Effector memory CD4-positive, alpha-beta T cell (primary cell): ENCODE results near the gene RHOT1.

Experiments
- DNase-seq, 3 donors: peaks; one replicate each; pipeline ENCODE4 v3.0.0-alpha.2; 2020
- H3K27ac ChIP-seq: 2 replicates; pipeline ENCODE4 v1.7.0; 2013; ENCODE audit warnings: mild to moderate bottlenecking, low read length, moderate library complexity; ENCODE audit not compliant: insufficient read depth, poor library complexity, severe bottlenecking
- H3K27me3 ChIP-seq: replicated peaks from 2 replicates; pipeline ENCODE4 v1.7.0; 2013; ENCODE audit warnings: mild to moderate bottlenecking, low read length; ENCODE audit not compliant: insufficient read depth, control insufficient read depth, poor library complexity, severe bottlenecking
- H3K36me3 ChIP-seq: 2 replicates; pipeline ENCODE4 v1.7.0; 2013; ENCODE audit warnings: mild to moderate bottlenecking, low read length, moderate library complexity; ENCODE audit not compliant: control insufficient read depth, insufficient read depth
- H3K4me1 ChIP-seq: 2 replicates; pipeline ENCODE4 v1.7.0; 2013; ENCODE audit warnings: low read length, mild to moderate bottlenecking; ENCODE audit not compliant: control insufficient read depth, insufficient read depth, poor library complexity, severe bottlenecking
- H3K4me3 ChIP-seq: 2 replicates; pipeline ENCODE4 v1.7.0; 2013; ENCODE audit warnings: low read length, low read depth, mild to moderate bottlenecking; ENCODE audit not compliant: insufficient read depth, poor library complexity, severe bottlenecking
- H3K9me3 ChIP-seq: 2 replicates; pipeline ENCODE4 v1.7.0; 2013; ENCODE audit warnings: mild to moderate bottlenecking, low read length, moderate library complexity; ENCODE audit not compliant: control insufficient read depth

The RHOT1 gene

GRCh38 chr17:32208436-32208835, 66.1 kb downstream of the RHOT1 start:
- peaks cover 30% of the 10 kb centered on the region for H3K36me3 ChIP-seq
- no peaks in the 10 kb centered on the region for H3K27me3 ChIP-seq
- no peak overlapping the region for H3K27ac ChIP-seq
- no peak overlapping the region for H3K4me3 ChIP-seq
- no peaks in the 10 kb centered on the region for H3K9me3 ChIP-seq
- no peaks in the 10 kb centered on the region for H3K4me1 ChIP-seq
- no peak for DNase-seq

DNA sequence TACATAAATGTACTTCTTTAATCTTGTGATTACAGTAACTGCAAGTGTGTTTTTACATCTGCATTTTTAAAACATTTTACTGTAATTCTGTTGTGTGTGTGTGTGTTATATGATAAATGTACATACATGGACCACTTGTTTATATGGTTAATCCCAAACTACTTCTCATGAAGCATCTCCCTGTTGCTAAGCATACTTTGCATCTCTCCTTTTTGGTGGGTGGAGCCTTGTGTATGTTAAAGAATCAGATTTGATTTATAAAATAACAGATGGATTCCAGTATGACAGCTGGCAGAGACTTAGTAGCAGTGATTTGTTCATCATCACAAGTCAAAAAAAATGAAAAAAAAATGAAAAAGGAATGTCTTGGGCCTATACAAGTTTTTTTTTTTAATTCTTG, 67.3 kb downstream of the RHOT1 start:
- Histone ChIP-seq H3K36me3 (peaks cover 30% of the 10 kb centered on the region), H3K27me3 (no peaks in the 10 kb centered on the region), H3K4me3 (no peak overlapping the region), H3K27ac (no peak overlapping the region), H3K4me1 (no peaks in the 10 kb centered on the region), H3K9me3 (no peaks in the 10 kb centered on the region)
- DNase-seq: no peak

- no peaks in the 10 kb centered on the region for H3K4me1 ChIP-seq
- no peak overlapping the region for H3K27ac ChIP-seq
- H3K27me3 ChIP-seq: no peaks in the 10 kb centered on the region
- H3K36me3 ChIP-seq: peaks cover 30% of the 10 kb centered on the region
- no peaks in the 10 kb centered on the region for H3K9me3 ChIP-seq
- H3K4me3 ChIP-seq: no peak overlapping the region
- no peak for DNase-seq
These were observed 69.4 kb downstream of the RHOT1 start for GRCh38 chr17:32211671-32212070.

DNA sequence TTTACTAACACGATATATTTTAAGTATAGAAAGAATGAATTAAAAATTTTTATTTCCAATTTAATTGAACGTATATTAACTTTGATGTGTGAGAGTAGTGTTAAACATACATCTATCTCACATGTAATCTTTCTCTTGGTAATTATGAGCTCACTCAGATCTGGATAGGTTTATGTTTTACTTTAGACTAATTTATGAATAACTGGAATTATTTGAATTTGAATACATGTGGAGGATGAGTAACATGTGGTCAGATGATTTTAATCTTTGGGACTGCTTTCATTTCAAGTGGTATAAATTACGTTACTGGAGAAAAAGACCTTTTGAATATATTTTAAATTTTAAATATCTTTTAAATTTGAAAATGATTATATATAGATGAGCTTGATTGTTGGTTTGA, 73.4 kb downstream of the RHOT1 start:
- H3K27ac ChIP-seq: no peak overlapping the region
- no peaks in the 10 kb centered on the region for H3K4me1 ChIP-seq
- no peaks in the 10 kb centered on the region for H3K9me3 ChIP-seq
- DNase-seq: no peak
- H3K4me3 ChIP-seq: no peak overlapping the region
- no peaks in the 10 kb centered on the region for H3K27me3 ChIP-seq
- H3K36me3 ChIP-seq: peaks cover 12% of the 10 kb centered on the region

- Histone ChIP-seq H3K4me3 (no peak overlapping the region), H3K4me1 (no peaks in the 10 kb centered on the region), H3K27me3 (no peaks in the 10 kb centered on the region), H3K9me3 (no peaks in the 10 kb centered on the region), H3K36me3 (no peaks in the 10 kb centered on the region), H3K27ac (no peak overlapping the region)
- DNase-seq: no peak
These were observed 80.3 kb downstream of the RHOT1 start for GRCh38 chr17:32222621-32223020.

DNA sequence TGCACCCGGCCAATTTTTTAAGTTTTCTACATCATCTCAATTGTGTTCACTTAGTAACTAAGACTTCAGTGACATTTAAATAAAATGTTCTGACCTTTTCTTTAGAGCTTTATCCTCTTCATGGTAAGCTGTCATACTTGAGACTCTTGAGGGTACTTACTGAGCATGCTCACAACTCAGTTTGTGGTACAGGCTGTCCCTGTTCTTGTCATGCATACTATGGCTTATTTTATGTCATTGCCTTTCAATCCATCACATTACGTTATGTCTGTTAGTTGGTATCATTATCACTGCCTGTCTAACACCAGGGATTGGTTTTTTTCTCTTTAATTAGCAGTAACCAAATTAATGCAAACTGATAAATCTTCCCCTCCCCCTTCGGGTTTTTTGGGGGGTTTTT, 81.4 kb downstream of the RHOT1 start:
- no peak overlapping the region for H3K27ac ChIP-seq
- no peak overlapping the region for H3K4me3 ChIP-seq
- no peaks in the 10 kb centered on the region for H3K4me1 ChIP-seq
- no peaks in the 10 kb centered on the region for H3K9me3 ChIP-seq
- H3K27me3 ChIP-seq: no peaks in the 10 kb centered on the region
- no peaks in the 10 kb centered on the region for H3K36me3 ChIP-seq
- no peak for DNase-seq

DNA sequence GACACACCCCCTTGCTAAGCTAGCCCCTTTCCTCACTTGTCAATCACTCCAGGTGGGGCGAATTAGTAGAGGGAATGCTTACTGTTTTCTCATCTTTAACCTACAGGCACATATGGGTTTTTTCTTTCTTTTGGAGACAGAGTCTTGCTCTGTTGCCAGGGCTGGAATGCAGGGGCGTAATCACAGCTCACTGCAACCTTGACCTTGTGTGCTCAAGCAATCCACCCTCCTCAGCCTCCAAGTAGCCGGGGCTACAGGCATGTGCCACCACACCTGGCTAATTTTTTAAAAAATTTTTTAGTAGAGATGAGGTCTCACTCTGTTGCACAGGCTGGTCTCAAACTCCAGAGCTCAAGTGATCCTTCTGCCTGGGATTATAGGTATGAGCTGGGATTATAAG, 84.6 kb downstream of the RHOT1 start:
- no peak for DNase-seq
- Histone ChIP-seq H3K4me3 (no peak overlapping the region), H3K36me3 (no peaks in the 10 kb centered on the region), H3K9me3 (no peaks in the 10 kb centered on the region), H3K27ac (no peak overlapping the region), H3K4me1 (no peaks in the 10 kb centered on the region), H3K27me3 (no peaks in the 10 kb centered on the region)

DNA sequence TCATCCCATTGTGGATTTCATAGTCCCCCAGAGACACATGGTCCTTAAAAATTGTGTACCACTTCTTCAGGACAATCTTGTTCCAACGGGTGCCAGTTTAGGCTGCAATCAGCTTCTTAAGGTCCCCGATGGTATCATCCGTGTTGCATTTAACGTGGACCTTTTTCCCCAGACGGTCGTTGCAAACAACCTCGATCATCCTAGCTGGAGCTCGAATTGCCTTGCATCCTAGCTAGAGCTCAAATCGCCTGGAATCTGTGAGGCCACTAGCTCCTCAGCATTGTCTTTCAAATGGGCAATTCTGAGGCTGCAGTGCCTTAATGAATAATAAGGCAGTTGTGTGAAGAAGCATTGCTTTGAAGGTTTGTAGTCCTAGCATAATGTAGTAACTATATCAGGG, 85.6 kb downstream of the RHOT1 start:
- no peaks in the 10 kb centered on the region for H3K9me3 ChIP-seq
- no peak for DNase-seq

DNA sequence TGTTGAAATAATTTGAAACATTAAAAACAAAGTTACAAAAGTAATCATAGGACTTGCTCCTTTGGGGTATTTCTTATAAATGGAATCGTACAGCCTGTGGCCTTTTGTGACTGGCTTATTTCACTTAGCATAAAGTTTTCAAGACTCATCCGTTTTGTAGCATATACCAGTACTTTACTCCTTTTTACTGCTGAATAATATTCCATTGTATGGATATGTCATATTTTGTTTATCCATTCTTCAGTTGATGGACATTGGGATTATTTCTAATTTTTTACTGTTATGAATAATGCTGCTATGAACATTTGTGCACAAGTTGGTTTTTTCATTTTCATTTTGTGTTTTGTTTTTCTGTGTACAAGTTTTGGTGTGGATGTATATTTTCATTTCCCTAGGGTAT, 93.3 kb downstream of the RHOT1 start:
- no peak for DNase-seq
- Histone ChIP-seq H3K9me3 (no peaks in the 10 kb centered on the region), H3K4me3 (no peak overlapping the region), H3K4me1 (no peaks in the 10 kb centered on the region), H3K27ac (no peak overlapping the region), H3K36me3 (no peaks in the 10 kb centered on the region), H3K27me3 (no peaks in the 10 kb centered on the region)

More for the DNA sequence above, 85.6 kb downstream of the RHOT1 start:
- H3K4me1 ChIP-seq: no peaks in the 10 kb centered on the region
- no peaks in the 10 kb centered on the region for H3K27me3 ChIP-seq
- no peak overlapping the region for H3K4me3 ChIP-seq
- H3K36me3 ChIP-seq: no peaks in the 10 kb centered on the region
- no peak overlapping the region for H3K27ac ChIP-seq

DNA sequence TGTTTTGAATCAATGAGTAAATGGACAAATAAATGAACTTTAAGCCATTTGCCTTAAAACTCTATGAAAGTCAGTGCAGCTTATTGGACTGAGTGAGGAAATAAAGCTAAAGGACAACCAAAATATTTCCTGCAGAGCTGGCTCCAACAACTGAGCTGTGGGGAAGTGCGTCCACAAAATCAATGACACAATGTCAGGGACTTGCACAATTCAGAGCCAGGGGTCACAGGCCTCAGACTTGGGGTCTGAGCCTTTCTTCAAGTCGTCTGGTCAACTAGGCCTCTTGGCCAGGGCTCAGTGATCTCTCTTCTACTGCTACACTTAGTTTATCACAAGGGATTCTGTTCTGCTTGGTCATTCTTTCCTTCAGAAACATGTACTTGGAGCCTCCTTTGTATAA, 97.2 kb downstream of the RHOT1 start:
- H3K4me3 ChIP-seq: no peak overlapping the region
- no peaks in the 10 kb centered on the region for H3K27me3 ChIP-seq
- no peaks in the 10 kb centered on the region for H3K4me1 ChIP-seq
- DNase-seq: no peak
- no peaks in the 10 kb centered on the region for H3K36me3 ChIP-seq
- H3K27ac ChIP-seq: no peak overlapping the region
- no peaks in the 10 kb centered on the region for H3K9me3 ChIP-seq

DNA sequence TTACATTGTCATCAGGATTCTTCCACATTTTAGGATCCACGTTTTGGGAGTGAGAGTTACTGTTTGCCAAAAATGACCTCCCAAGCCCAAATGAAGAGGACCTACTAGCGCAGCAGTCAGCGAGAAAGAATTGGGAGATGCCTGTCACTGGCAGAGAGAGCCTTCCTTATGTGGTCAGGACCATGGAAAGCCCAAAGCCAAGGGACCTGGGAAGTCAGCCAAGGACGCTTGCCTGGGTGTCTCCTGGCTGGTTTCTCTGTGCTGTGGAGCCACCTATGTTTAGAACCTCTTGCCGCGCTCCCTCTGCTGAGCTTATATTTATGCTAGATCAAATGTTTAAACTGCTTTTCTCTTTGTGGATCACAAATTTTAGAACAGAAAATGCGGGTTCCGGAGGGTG, 98.4 kb downstream of the RHOT1 start:
- no peaks in the 10 kb centered on the region for H3K36me3 ChIP-seq
- H3K9me3 ChIP-seq: no peaks in the 10 kb centered on the region
- no peak overlapping the region for H3K27ac ChIP-seq
- no peaks in the 10 kb centered on the region for H3K27me3 ChIP-seq
- H3K4me1 ChIP-seq: no peaks in the 10 kb centered on the region
- DNase-seq: no peak
- H3K4me3 ChIP-seq: no peak overlapping the region
